Activated CD4-positive, CD25-positive, alpha-beta regulatory T cell treated with anti-CD3 and anti-CD28 coated beads, Interleukin-2, amount 50 U/mL, for 72 hours (primary cell): ENCODE measurements around the gene LRRC32.

ENCODE experiments used
- DNase-seq: peaks from one replicate; pipeline ENCODE4 v3.0.0; 2021

LRRC32 gene

GRCh38 chr11:76661834-76662434, 8.6 kb downstream of the LRRC32 start:
- DNase-seq: peak; percentile 5

GRCh38 chr11:76661306-76661751, 9.2 kb downstream of the LRRC32 start:
- DNase-seq: peak; percentile 16

- peak; percentile 26 for DNase-seq
Measured at GRCh38 chr11:76660533-76661305, 9.8 kb downstream of the LRRC32 start.

- peak; percentile 16 for DNase-seq
Measured at GRCh38 chr11:76659672-76660532, 10.6 kb downstream of the LRRC32 start.

GRCh38 chr11:76658651-76659650, 11.6 kb downstream of the LRRC32 start:
- DNase-seq: peak; percentile 15

GRCh38 chr11:76658231-76658630, 12.3 kb downstream of the LRRC32 start:
- peak; percentile 21 for DNase-seq

- peak; percentile 24 for DNase-seq
Measured at GRCh38 chr11:76657187-76658170, 13.1 kb downstream of the LRRC32 start.

- no peak for DNase-seq
Measured at GRCh38 chr11:76656571-76657081, 13.9 kb downstream of the LRRC32 start.

GRCh38 chr11:76656050-76656531, 14.5 kb downstream of the LRRC32 start:
- DNase-seq: no peak

- DNase-seq: no peak
Measured at GRCh38 chr11:76655501-76656049, 15.0 kb downstream of the LRRC32 start.

GRCh38 chr11:76654980-76655379, 15.6 kb downstream of the LRRC32 start:
- DNase-seq: no peak

- no peak for DNase-seq
Measured at GRCh38 chr11:76654298-76654851, 16.2 kb downstream of the LRRC32 start.

GRCh38 chr11:76653674-76654284, 16.8 kb downstream of the LRRC32 start:
- no peak for DNase-seq

GRCh38 chr11:76653012-76653673, 17.4 kb downstream of the LRRC32 start:
- no peak for DNase-seq

GRCh38 chr11:76649851-76650372, 20.6 kb downstream of the LRRC32 start:
- DNase-seq: no peak

- no peak for DNase-seq
Measured at GRCh38 chr11:76649011-76649410, 21.5 kb downstream of the LRRC32 start.

GRCh38 chr11:76648061-76648460, 22.5 kb downstream of the LRRC32 start:
- DNase-seq: no peak

- DNase-seq: no peak
Measured at GRCh38 chr11:76646882-76647534, 23.5 kb downstream of the LRRC32 start.
